GM21360 (cell line): ENCODE results near the gene VSX2.

Source experiments
- ATAC-seq: cut with Tn5 transposase; IDR thresholded peaks from one replicate; pipeline ENCODE4 v1.9.1; 2021; ENCODE audit warnings: mild to moderate bottlenecking, moderate library complexity; ENCODE audit not compliant: unreplicated experiment

The VSX2 gene

DNA sequence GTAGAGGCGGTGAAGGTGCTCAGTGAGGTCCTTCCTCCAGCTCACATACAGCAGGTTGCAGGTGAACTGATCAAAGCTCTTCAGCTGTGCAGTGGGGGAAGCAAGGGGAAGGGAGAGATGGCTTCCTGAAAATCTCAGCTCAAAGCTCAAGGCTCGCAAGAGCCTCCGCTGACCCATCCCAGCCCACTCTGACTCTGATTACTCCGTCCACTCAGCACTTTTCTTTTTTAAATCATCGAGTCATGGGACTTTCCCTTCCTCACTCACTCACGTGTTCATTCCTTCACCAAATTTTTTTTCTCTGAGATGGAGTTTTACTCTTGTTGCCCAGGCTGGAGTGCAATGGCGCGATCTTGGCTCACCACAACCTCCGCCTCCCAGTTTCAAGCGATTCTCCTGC lies 58.7 kb downstream of the VSX2 start:
- no peak for ATAC-seq

DNA sequence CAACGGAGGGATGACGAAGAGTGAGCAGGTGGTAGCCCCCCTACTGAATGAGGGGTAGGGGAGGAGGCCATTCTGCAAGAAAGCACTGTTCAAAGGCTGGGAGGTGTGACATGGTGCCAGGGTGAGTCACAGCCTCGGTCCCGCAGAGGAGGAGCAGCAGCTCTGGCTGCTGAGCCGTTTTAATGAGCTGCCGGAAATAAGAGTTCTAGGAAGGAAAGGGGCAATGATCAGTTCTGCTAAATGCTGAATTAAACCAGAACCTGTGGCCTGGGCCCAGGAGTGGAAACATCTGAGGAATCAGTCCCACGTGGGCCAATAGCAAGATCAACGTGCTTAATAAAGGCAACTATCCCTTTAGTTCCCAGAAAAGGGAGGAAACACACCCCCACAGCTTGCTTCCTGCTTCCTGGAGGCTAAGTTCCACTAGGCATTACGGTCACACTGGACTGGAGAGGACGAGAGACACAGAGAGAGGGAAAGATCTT lies 59.9 kb downstream of the VSX2 start:
- ATAC-seq: no peak

DNA sequence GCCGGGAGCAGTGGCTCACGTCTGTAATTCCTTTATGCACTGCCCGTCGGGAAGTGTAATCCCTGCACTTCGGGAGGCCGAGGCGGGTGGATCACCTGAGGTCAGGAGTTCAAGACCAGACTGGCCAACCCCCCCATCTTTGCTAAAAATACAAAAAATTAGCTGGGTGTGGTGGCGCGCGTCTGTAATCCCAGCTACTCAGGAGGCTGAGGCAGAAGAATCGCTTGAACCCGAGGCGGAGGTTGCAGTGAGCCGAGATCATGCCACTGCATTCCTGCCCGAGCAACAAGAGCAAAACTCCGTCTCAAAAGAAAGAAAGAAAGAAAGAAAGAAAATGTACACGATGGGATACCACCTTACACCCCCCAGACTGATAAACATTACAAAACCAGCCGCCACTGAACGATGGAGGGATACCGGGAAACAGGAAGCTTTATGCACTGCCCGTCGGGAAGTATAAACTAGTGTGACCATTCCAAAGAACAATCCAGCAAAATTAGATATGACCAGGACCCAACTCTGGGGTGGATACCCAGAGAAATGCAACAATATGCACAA lies 62.4 kb downstream of the VSX2 start:
- no peak for ATAC-seq

DNA sequence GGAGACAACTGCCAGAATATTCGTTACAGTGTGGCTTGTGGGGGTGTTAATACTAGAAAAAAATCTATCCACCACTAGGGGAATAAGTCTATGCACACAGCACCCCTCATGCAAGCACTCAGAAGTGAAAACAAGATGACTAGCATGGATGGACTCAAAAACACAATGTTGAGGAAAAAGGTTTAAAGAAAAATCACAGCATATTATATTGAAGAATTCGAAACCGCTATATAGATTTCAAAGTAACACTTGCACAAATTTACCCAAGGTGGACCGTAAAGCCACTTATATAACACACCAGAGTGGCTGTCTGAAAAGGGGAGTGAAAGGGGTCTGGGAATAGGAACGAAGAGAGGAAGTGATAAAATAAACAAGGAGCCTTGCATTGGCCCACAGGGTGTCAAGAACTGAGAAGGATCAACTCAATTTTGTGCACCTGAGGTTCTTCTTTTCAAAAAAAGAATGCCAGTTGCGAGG lies 62.9 kb downstream of the VSX2 start:
- peak; percentile 48 for ATAC-seq

DNA sequence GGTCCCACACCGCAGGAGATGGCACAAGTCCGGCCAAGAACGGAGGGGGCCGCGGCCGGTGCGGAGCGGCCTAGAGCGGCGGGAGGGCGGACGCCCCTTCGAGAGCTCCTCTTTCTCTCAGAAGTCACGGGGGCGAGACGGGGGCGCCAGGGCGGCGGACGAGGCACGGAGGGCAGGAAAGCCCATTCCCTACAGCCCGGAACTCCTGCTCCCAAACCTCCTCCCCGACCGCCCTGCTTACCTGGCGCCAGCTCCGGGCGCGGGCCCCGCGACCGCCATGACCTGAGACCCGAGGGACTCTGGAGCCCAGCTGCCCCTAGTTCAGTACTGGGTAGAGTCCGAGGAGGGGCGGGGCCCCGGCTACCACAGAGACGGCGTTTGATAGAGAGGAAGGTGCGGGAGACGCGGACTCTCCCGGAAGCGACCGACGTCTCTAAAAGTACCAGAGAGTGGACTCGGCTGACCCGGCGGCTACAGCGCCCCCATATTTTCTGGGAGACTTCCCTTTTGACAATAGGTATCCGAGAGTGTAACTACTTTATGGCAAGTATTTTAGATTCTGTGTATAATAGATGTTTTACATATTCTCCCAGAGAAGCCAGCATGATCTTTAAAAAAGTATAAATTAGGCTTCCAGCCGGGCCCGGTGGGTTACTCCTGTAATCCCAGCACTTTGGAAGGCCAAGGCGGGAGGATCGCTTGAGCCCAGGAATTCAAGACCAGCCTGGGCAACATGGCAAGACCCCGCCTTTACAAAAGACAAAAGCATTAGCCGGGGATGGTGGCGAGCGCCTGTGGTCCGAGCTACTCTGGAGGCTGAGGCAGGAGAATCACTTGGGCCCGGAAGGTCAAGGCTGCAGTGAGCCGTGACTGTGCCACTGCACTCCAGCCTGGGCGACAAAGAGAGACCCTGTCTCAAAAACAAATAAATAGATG lies 63.7 kb downstream of the VSX2 start, which contains the start of gene ABCD4:
TSS of gene ABCD4 (minus strand) at position 301 of the 936 bp plus-strand sequence. CDS start at position 279, 22 bp downstream.
- ATAC-seq: peak; percentile 86

DNA sequence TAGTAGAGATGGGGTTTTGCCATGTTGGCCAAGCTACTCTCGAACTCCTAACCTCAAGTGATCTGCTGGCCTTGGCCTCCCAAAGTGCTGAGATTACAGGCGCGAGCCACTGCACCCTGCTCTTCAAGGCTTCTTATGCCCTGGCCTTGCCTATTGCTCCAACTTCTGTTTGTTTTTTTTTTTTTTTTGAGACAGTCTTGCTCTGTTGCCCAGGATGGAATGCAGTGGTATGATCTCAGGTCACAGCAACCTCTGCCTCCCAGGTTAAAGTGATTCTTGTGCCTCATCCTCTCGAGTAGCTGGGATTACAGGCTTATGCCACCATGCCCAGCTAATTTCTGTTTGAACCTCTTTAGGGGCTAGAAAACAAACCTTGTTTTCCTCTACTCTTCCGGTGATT lies 69.4 kb downstream of the VSX2 start:
- ATAC-seq: no peak

DNA sequence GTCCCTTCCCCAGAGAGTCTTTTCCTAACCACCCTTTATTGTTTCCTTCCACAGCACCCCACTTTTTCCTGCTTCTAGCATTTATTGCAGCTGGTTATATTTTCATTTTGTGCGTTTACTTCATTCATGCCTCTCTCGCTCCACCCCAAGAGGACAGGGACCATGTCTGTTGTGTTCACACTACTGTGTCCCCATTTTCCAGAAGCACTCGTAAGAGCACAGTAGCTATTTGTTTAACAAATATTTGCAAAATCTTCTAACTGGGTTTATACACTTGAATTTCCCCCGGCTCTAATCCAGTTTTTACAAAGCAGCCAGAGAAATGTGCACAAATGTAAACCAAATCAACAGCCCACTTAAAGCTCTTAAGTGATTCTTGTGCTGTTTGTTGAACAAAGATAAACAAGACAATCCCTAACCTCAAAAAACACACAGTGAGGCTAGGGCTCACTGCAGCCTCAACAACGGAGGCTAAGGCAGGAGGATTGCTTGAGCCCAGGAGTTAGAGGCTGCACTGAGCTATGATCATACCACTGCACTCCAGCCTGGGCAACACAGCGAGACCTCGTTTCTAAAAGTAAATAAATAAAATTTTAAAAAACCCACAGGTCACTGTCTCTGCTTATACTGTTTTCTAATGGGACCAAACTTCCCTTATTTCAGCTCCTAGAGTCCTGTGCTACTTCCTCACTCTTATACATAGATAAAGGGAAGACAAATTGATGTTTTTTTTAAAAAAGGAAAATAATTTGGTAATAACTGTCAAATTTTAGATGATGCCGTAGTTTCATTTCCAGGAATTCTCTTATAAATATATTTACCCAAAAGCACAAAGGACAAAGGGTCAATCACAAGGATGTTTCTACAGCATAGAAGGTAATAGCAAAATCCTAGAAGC lies 70.1 kb downstream of the VSX2 start:
- no peak for ATAC-seq

DNA sequence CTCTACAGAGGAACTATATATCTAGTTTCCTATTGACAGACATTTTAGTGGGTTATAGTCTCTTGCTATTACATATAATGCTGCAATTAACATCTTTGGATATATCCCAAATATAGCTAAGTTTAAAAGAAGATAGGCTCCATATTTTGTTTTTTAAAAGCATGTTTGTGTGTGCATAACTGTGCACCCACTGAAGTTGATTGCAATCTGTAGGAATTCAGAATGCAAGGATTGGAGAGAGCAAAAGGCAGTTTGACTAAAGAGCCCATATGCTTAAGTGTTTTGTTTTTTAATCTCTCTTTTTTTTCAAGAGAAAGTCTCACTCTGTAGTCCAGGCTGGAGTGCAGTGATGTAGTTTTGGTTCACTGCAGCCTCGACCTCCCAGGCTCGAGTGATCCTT lies 72.9 kb downstream of the VSX2 start:
- no peak for ATAC-seq
